Calu3 (cell line): ENCODE data around the gene AGBL2. TPM values are rescaled to one million over a fixed set of nuclear protein-coding genes. Genes with fewer than 3 reads are reported as not detected.
"Not testable (repeated sequence)": the region's sequence is repeated elsewhere in the genome, so short reads cannot be mapped to it uniquely, and the experiment has no call there.

Experiments used
- Bru-seq: library from RNA; stranded (reverse); fragments of 400-500 nt; gene quantifications from one replicate; lab custom pipeline; 2021; lab: Mats Ljungman, UMichigan
- BruChase-seq, 2 experiments: library from RNA; stranded (reverse); fragments of 400-500 nt; gene quantifications; one replicate each; lab custom pipeline; 2021; lab: Mats Ljungman, UMichigan
- BruUV-seq: library from RNA; stranded (reverse); fragments of 400-500 nt; replicated peaks from 2 replicates; lab custom pipeline; 2021; lab: Mats Ljungman, UMichigan
- CTCF ChIA-PET: fragments of 300-600 bp; sonication (Branson Sonifier 250); formaldehyde crosslinking; loops from one replicate; lab custom pipeline; 2022; ENCODE audit warnings: antibody characterized with exemption; lab: Charles Lee
- DNase-seq: peaks from one replicate; pipeline ENCODE4 v3.0.0; 2022
- H3K27ac Mint-ChIP-seq: one replicate; pipeline ENCODE4 v1.8.0; 2022; ENCODE audit warnings: mixed read lengths; ENCODE audit not compliant: unreplicated experiment
- H3K27me3 Mint-ChIP-seq: one replicate; pipeline ENCODE4 v1.8.0; 2022; ENCODE audit warnings: mixed read lengths; ENCODE audit not compliant: unreplicated experiment
- H3K36me3 Mint-ChIP-seq: one replicate; pipeline ENCODE4 v1.8.0; 2022; ENCODE audit warnings: mild to moderate bottlenecking, moderate library complexity, mixed read lengths; ENCODE audit not compliant: insufficient read depth, unreplicated experiment
- H3K4me1 Mint-ChIP-seq: one replicate; pipeline ENCODE4 v1.8.0; 2022; ENCODE audit warnings: mild to moderate bottlenecking, low read depth, mixed read lengths; ENCODE audit not compliant: unreplicated experiment
- H3K4me3 Mint-ChIP-seq: one replicate; pipeline ENCODE4 v1.8.0; 2022; ENCODE audit warnings: mild to moderate bottlenecking, low read depth, moderate library complexity, mixed read lengths; ENCODE audit not compliant: unreplicated experiment
- H3K9me3 Mint-ChIP-seq: one replicate; pipeline ENCODE4 v1.8.0; 2022; ENCODE audit warnings: low read depth, mixed read lengths; ENCODE audit not compliant: unreplicated experiment
- CTCF ChIP-seq: fragments of 200-600 bp; IDR thresholded peaks from one replicate; pipeline ENCODE4 v1.8.0; 2022; ENCODE audit warnings: antibody characterized with exemption; ENCODE audit not compliant: unreplicated experiment
- intact Hi-C: fragments of 100-400 bp; cut with micrococcal nuclease; formaldehyde crosslinking; loops from one replicate; pipeline ENCODE4 v1.10.0; 2022; ENCODE audit not compliant: unreplicated experiment
- long read RNA-seq: library from polyadenylated mRNA; stranded (forward); transcript quantifications from one replicate; pipeline ENCODE4 v2.0.0, GENCODE V29; 2022
- total RNA-seq: library from RNA; stranded (reverse); gene quantifications from 2 replicates; pipeline ENCODE4 v1.2.3, GENCODE V29; 2022

Gene AGBL2
- total RNA-seq: 3.2 and 6.1 TPM in 2 replicates
- Bru-seq, nascent RNA: percentile 33 among the genes with signal in this experiment
- BruChase-seq, experiment 1, labeled RNA remaining after a 6-hour chase: percentile 32 among the genes with signal in this experiment
- BruChase-seq, experiment 2, labeled RNA remaining after a 2-hour chase: percentile 25 among the genes with signal in this experiment
- long read RNA-seq, partial matches to known transcripts: 0 of 1 reads
- long read RNA-seq, other reads (novel, unspliced or antisense): 1 of 1 reads

- DNase-seq: peak; percentile 81
- no TSS peak for BruUV-seq
- intact Hi-C loops: loop anchor here (5.0 kb wide), 1 partner anchor 73 kb away; the partner anchor contains the start of gene MTCH2
- no peaks in the 10 kb centered on the region for H3K9me3 Mint-ChIP-seq
- CTCF ChIA-PET: no interaction called here
- TF ChIP-seq CTCF: no peak
- no peaks in the 10 kb centered on the region for H3K4me1 Mint-ChIP-seq
- peak within 1 kb of the TSS; percentile 91 for H3K4me3 Mint-ChIP-seq
- peaks cover 44% of the 10 kb centered on the region for H3K36me3 Mint-ChIP-seq
- peak within 1 kb of the TSS; percentile 91 for H3K27ac Mint-ChIP-seq
- no peaks in the 10 kb centered on the region for H3K27me3 Mint-ChIP-seq
These were observed at the start of gene AGBL2 for GRCh38 chr11:47715082-47715669. Gene AGBL2 (minus strand): TSS chr11:47715369. CDS start chr11:47714650, 719 bp downstream.

- H3K4me3 Mint-ChIP-seq, H3K9me3 Mint-ChIP-seq, intact Hi-C loops, H3K27me3 Mint-ChIP-seq, CTCF ChIA-PET, H3K27ac Mint-ChIP-seq, H3K4me1 Mint-ChIP-seq, DNase-seq, BruUV-seq: not testable (repeated sequence)
- H3K36me3 Mint-ChIP-seq: peaks cover 89% of the 10 kb centered on the region
These were observed 44.1 kb upstream of the AGBL2 start for GRCh38 chr11:47759291-47759690.

GRCh38 chr11:47756208-47756607 is 41.0 kb upstream of the AGBL2 start:
- CTCF ChIA-PET: no interaction called here
- Mint-ChIP-seq H3K36me3 (peaks cover 88% of the 10 kb centered on the region), H3K27me3 (no peaks in the 10 kb centered on the region), H3K27ac (no peak overlapping the region), H3K4me1 (no peaks in the 10 kb centered on the region), H3K9me3 (no peaks in the 10 kb centered on the region), H3K4me3 (no peak overlapping the region)
- no peak for TF ChIP-seq CTCF
- intact Hi-C loops: no loop called here
- DNase-seq: no peak
- BruUV-seq: no TSS peak

GRCh38 chr11:47750725-47751124 is 35.6 kb upstream of the AGBL2 start:
- Mint-ChIP-seq H3K9me3 (no peaks in the 10 kb centered on the region), H3K4me1 (no peaks in the 10 kb centered on the region), H3K4me3 (no peak overlapping the region), H3K27ac (no peak overlapping the region), H3K36me3 (peaks cover 85% of the 10 kb centered on the region), H3K27me3 (no peaks in the 10 kb centered on the region)
- no TSS peak for BruUV-seq
- CTCF ChIA-PET: no interaction called here
- intact Hi-C loops: no loop called here
- no peak for TF ChIP-seq CTCF
- DNase-seq: no peak

- H3K27ac Mint-ChIP-seq, H3K27me3 Mint-ChIP-seq, CTCF ChIA-PET, H3K9me3 Mint-ChIP-seq, BruUV-seq, H3K4me3 Mint-ChIP-seq, intact Hi-C loops, H3K4me1 Mint-ChIP-seq, DNase-seq: not testable (repeated sequence)
- H3K36me3 Mint-ChIP-seq: peaks cover 64% of the 10 kb centered on the region
These were observed 27.3 kb upstream of the AGBL2 start for GRCh38 chr11:47742494-47742893.

- H3K9me3 Mint-ChIP-seq, intact Hi-C loops, H3K4me1 Mint-ChIP-seq, H3K4me3 Mint-ChIP-seq, DNase-seq, H3K27ac Mint-ChIP-seq, H3K27me3 Mint-ChIP-seq, BruUV-seq, CTCF ChIA-PET: not testable (repeated sequence)
- H3K36me3 Mint-ChIP-seq: peaks cover 60% of the 10 kb centered on the region
These were observed 22.6 kb upstream of the AGBL2 start for GRCh38 chr11:47737817-47738216.
